Endothelial cell of hepatic sinusoid (primary cell): ENCODE data around the gene KIAA0040.

ENCODE experiments used
- in situ Hi-C: cut with HindIII; loops from 2 replicates; pipeline ENCODE4 v1.10.0; 2017; ENCODE audit warnings: low sequenced_read_pairs

KIAA0040 gene

DNA sequence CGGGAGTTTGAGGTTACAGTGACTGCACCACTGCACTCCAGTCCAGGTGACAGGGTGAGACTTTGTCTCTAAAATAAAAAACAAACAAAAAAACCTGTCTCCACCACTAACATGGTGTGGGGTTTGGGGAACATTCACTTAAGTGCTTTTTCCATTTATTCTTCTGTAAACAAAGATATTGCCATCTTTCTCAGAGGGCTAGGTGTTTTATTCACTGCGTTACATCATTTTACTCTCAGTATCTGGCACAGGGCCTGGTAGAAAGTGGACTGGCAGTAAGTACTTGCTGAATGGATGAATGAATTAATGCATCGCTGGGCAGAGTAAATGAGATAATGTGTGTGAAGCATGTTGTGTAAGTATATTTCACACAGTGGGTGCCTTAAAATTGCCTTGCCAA lies 20.1 kb downstream of the KIAA0040 start:
- in situ Hi-C loops, result no loop called here

- in situ Hi-C loops, result no loop called here
Observed at GRCh38 chr1:175171036-175171913, 21.3 kb downstream of the KIAA0040 start.

GRCh38 chr1:175169286-175170018 lies 23.1 kb downstream of the KIAA0040 start:
- in situ Hi-C loops, result no loop called here

- in situ Hi-C loops, result no loop called here
Observed at GRCh38 chr1:175168782-175169181, 23.8 kb downstream of the KIAA0040 start.

DNA sequence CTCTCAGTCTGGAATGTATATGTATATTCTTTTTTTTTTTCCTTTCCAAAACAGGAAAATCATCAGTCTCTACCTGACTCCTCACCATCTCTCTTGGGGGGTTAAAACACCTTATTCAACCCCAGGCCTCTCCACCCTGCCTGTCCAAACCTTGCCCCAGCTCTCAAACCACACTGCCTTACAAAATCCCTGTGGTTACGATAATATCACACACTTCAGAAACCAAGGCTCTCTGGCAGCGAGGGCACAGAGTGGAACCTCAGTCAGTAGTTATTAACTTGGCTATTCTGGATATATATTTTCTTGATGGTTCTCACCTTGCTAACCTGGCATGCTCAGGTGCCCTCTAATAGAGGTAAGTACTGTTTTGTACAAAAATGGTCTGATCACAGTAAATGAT lies 24.7 kb downstream of the KIAA0040 start:
- in situ Hi-C loops, result no loop called here

- in situ Hi-C loops, result no loop called here
Observed at GRCh38 chr1:175166746-175167145, 25.8 kb downstream of the KIAA0040 start.

- in situ Hi-C loops, result loop anchor here (5.0 kb wide), 1 partner anchor 38 kb away; no protein-coding TSS in a partner anchor
Observed at GRCh38 chr1:175164751-175165150, 27.8 kb downstream of the KIAA0040 start.

DNA sequence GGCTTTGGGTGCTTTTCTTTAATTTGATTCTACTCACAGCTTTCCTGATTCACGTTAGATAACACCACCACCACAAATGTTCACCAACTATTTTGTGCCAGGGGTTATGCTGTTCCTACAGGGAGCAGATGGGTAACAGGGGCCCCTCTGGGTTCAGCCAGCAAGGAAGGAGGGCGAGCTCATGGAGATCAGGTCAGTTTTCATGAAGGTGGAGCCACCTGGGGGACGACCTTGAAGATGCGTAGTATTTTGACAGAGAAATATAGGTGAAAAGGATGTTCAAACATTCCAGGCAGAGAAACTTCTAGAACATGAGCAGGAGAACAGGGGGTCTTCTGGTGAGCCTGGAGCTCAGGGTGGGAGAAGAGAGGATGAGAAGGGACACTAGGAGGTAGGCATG lies 28.9 kb downstream of the KIAA0040 start:
- in situ Hi-C loops, result loop anchor here (5.0 kb wide), 1 partner anchor 39 kb away; no protein-coding TSS in a partner anchor

- in situ Hi-C loops, result loop anchor here (5.0 kb wide), 1 partner anchor 39 kb away; no protein-coding TSS in a partner anchor
Observed at GRCh38 chr1:175162955-175163354, 29.6 kb downstream of the KIAA0040 start.

DNA sequence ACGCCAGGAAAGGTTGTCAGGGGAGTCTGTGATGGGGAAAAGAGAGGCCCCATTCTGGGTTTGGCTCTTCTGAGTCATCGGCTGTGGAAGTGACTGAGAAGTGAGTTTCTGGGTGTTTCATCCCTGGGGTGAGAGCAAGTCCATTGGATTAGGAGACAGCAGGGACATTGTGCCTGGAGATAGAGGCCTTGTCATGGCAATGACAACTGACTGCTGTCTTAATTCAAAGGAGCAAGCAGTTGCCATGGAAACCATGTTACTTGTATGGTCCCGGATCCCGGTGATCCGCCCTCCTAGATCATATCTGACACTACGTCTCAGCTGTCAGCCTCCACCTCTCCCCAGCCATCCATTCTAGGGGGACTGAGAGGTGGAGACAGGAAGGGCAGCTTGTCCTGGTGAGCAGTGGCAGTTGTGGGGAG lies 34.4 kb downstream of the KIAA0040 start:
- in situ Hi-C loops, result no loop called here

GRCh38 chr1:175157200-175157599 lies 35.4 kb downstream of the KIAA0040 start:
- in situ Hi-C loops, result no loop called here

DNA sequence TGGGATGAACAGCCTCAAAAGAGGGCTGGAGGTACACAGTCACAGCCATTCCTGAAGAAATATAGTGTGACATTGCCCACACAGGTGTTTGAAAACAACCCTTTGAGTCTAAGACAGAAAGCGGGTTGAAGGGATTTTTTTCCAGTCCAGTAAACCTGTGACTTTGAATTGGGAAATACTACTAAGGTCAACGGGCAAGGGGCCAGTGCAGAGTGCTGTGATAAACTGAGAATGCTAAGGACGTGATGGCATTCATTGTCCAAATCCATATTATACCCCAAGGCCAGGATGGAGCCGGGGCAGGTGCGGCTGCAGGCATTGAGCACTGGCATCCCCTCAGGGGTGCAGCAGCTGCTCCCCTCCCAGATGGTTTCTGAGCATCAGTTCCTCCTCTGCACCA lies 36.6 kb downstream of the KIAA0040 start:
- in situ Hi-C loops, result no loop called here

- in situ Hi-C loops, result no loop called here
Observed at GRCh38 chr1:175155473-175155856, 37.1 kb downstream of the KIAA0040 start.

DNA sequence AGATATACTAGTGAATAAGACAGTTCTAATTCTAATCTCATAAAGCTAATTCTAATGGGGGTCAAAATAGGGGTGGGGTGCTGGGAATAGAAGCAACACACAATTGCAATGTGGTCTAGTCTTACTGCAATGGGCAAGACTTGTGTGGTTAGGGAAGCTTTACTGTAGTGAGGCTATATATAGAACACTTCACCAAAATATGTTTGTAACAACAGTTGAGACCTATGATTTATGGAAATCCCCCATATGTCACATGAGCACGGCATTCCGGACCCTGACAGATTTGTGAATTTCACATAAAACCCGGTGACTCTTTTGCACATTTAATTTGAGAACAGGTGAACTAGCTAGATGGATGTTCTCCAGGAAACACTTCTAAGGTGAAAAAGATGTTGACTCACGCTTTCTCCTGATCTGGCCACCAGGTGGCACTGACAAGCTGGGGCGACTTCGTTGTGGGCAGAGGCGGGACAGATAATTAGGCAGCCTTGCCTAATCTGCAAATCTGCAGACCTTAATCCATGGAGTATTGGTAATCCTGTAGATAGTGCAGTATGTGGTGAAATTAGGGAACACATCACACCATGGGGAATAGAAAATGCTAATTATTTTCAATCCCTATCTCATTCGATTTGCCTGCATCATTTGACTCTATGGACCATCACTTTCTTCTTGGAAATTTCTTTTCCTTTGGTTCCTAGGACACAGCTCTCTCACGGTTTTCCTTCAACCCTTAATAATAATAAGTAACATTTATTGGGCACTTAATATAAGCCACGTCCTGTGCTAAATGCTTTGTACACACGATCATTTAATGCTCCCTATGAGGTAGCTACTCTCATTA lies 37.7 kb downstream of the KIAA0040 start:
- in situ Hi-C loops, result loop anchor here (5.0 kb wide), 2 partner anchors 77 to 162 kb away; no protein-coding TSS in a partner anchor

GRCh38 chr1:175152006-175152652 lies 40.4 kb downstream of the KIAA0040 start:
- in situ Hi-C loops, result loop anchor here (5.0 kb wide), 2 partner anchors 80 to 165 kb away; no protein-coding TSS in a partner anchor

- in situ Hi-C loops, result loop anchor here (5.0 kb wide), 2 partner anchors 82 to 167 kb away; no protein-coding TSS in a partner anchor
Observed at GRCh38 chr1:175150596-175151319, 41.8 kb downstream of the KIAA0040 start.

- in situ Hi-C loops, result no loop called here
Observed at GRCh38 chr1:175148068-175148467, 44.5 kb downstream of the KIAA0040 start.

DNA sequence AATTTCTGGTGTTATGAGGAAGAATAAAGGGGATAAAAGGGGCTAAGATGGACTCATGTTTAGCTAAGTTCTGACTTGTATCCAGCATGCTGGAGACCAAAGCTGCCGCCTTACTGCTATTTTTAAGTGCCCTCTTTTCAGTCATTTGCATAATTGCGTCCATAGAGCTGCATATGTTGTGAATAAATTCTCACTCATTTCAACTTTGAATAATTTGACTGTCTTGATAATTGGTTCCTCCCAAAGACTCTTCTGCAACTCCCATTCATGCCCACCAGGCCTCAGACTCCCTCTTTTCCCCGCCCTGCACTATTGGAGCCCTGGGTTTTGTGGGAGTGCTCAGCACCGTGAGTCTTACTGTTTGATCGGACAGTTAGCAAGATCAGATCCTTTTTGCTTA lies 45.0 kb downstream of the KIAA0040 start:
- in situ Hi-C loops, result no loop called here

GRCh38 chr1:175146529-175147213 lies 45.9 kb downstream of the KIAA0040 start:
- in situ Hi-C loops, result no loop called here
